Astrocyte of the cerebellum (primary cell): Measurements from ENCODE around the gene ATN1.
A peak's percentile ranks its signal among the peaks of the same experiment; 100 is the strongest.

Source experiments
- DNase-seq: peaks from one replicate; pipeline ENCODE4 v3.0.0-alpha.2; 2011; ENCODE audit warnings: low read depth
- H3K4me3 ChIP-seq: 2 replicates; pipeline ENCODE4 v1.5.1; 2011; ENCODE audit warnings: mild to moderate bottlenecking, low read depth, low read length, moderate library complexity
- in situ Hi-C: cut with HindIII; loops from 2 replicates; pipeline ENCODE4 v1.10.0; 2017; ENCODE audit warnings: low sequenced_read_pairs
- TF ChIP-seq, protein P1 (sequence below): IDR thresholded peaks from 2 replicates; pipeline ENCODE4 v1.5.1; 2012; ENCODE audit warnings: low read length, low read depth, moderate library complexity, mild to moderate bottlenecking; ENCODE audit errors: missing control alignments

The ATN1 gene

DNA sequence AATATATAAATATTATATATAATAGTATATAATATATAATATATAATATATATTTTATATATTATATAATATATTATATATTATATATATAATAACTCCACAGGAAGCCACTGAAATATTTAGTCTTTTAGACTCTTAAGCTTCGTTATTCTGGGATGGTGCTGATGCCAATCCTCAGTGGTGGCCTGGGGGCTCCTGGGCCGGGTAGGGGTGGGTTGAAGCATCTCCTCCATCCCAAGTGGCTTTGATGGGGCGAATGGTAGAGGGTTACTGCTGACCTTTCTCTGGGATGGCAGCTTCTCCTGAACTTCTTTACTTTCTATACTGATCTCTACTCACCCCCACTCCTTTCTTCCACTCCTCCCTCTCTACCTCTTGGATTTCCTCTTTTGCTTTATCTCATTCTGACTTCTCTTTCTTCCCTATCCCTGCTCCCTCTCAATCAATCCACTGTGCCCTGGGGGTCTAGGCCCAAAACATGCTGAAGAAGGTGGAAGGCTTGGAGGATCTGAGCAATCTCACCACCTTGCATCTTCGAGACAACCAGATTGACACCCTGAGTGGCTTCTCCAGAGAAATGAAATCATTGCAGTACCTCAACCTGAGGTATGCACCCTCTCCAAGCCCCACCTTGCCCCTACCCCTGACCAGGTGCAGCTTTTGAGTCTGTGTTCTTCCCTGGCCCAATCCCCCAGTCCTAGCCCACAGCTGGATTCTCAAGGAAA is 18.2 kb upstream of the ATN1 start:
- DNase-seq = no peak
- no peak overlapping the region for H3K4me3 ChIP-seq
- in situ Hi-C loops = no loop called here
- TF ChIP-seq, protein P1, sequence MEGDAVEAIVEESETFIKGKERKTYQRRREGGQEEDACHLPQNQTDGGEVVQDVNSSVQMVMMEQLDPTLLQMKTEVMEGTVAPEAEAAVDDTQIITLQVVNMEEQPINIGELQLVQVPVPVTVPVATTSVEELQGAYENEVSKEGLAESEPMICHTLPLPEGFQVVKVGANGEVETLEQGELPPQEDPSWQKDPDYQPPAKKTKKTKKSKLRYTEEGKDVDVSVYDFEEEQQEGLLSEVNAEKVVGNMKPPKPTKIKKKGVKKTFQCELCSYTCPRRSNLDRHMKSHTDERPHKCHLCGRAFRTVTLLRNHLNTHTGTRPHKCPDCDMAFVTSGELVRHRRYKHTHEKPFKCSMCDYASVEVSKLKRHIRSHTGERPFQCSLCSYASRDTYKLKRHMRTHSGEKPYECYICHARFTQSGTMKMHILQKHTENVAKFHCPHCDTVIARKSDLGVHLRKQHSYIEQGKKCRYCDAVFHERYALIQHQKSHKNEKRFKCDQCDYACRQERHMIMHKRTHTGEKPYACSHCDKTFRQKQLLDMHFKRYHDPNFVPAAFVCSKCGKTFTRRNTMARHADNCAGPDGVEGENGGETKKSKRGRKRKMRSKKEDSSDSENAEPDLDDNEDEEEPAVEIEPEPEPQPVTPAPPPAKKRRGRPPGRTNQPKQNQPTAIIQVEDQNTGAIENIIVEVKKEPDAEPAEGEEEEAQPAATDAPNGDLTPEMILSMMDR = no peak

DNA sequence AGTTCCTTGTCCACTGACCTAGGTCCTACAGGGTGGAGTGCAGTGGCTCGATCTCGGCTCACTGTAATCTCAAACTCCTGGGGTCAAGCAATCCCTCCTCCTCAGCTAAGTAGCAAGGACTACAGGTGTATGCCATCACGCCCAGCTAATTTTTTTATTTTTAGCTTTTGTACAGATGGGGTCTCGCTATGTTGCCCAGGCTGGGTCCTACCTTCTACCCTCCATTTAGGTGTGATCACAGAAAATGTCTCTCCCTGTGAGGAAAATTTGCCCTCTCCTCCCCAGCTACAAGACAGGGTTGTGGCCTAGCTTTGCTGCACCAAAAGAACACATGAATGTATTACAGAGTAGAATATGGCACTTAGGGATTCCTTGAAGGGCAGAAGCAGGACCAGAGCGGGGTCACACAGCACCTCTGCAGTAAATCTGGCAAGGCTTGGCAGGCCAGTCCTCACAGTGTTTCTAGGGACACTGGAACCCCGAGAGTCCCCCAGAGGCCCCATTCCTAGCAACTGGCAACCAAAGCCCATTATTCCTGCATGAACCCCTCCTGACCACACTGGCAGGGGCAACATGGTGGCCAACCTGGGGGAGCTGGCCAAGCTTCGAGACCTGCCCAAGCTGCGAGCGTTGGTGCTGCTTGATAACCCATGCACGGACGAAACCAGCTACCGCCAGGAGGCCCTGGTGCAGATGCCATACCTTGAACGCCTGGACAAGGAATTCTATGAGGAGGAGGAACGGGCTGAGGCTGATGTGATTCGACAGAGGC is 15.4 kb upstream of the ATN1 start:
- TF ChIP-seq, protein P1 = no peak
- no peak overlapping the region for H3K4me3 ChIP-seq
- no peak for DNase-seq
- in situ Hi-C loops = no loop called here

DNA sequence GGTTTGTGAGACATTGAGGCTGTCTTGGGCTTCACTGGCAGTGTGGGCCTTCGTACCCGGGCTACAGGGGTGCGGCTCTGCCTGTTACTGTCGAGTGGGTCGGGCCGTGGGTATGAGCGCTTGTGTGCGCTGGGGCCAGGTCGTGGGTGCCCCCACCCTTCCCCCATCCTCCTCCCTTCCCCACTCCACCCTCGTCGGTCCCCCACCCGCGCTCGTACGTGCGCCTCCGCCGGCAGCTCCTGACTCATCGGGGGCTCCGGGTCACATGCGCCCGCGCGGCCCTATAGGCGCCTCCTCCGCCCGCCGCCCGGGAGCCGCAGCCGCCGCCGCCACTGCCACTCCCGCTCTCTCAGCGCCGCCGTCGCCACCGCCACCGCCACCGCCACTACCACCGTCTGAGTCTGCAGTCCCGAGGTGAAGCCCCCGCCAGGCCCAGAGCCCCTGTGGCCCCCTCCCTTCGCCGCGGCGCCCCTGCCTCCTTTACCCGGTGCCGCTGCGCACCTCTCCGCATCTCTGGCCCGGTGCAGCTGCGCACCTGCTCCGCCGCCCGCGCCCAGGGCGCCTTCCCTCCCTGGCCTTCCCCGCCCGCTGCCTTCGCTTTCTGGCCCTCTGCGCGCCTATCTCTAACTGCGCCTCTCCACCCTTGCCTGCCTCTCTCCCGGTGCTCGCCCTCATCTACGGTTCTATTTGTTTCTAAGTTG is 13.4 kb upstream of the ATN1 start, which contains the start of gene ENO2:
ENO2 (plus strand) TSS at position 335 of the 701 bp plus-strand sequence. CDS start 1,253 bp downstream, outside the sequence.
- H3K4me3 ChIP-seq = peak within 1 kb of the TSS; percentile 53
- DNase-seq = no peak
- TF ChIP-seq, protein P1 = no peak
- in situ Hi-C loops = no loop called here

GRCh38 chr12:6914947-6915788 is 12.6 kb upstream of the ATN1 start:
- TF ChIP-seq, protein P1 = no peak
- no peak for DNase-seq
- in situ Hi-C loops = no loop called here
- peak overlapping the region; percentile 53 for H3K4me3 ChIP-seq

- H3K4me3 ChIP-seq = no peak overlapping the region
These were observed 11.9 kb upstream of the ATN1 start for GRCh38 chr12:6915789-6916285.

More at GRCh38 chr12:6915789-6916285, 11.9 kb upstream of the ATN1 start:
- DNase-seq = no peak
- TF ChIP-seq, protein P1 = no peak
- in situ Hi-C loops = no loop called here
